C4-2B (cell line): ENCODE measurements around the gene MORN1.

Experiments used
- H3K27ac ChIP-seq: fragments of 450-650 bp; 2 replicates; pipeline ENCODE4 v1.5.1; 2017
- CTCF ChIP-seq: fragments of 450-650 bp; conservative IDR thresholded peaks from 2 replicates; pipeline ENCODE4 v1.5.1; 2017; ENCODE audit warnings: mild to moderate bottlenecking
- ZFX ChIP-seq: fragments of 450-650 bp; IDR thresholded peaks from 2 replicates; pipeline ENCODE4 v1.6.1; 2017

MORN1 gene

GRCh38 chr1:2380816-2381591 is 10.3 kb downstream of the MORN1 start:
- H3K27ac ChIP-seq = no peak overlapping the region
- TF ChIP-seq ZFX (no peak), CTCF (no peak)

DNA sequence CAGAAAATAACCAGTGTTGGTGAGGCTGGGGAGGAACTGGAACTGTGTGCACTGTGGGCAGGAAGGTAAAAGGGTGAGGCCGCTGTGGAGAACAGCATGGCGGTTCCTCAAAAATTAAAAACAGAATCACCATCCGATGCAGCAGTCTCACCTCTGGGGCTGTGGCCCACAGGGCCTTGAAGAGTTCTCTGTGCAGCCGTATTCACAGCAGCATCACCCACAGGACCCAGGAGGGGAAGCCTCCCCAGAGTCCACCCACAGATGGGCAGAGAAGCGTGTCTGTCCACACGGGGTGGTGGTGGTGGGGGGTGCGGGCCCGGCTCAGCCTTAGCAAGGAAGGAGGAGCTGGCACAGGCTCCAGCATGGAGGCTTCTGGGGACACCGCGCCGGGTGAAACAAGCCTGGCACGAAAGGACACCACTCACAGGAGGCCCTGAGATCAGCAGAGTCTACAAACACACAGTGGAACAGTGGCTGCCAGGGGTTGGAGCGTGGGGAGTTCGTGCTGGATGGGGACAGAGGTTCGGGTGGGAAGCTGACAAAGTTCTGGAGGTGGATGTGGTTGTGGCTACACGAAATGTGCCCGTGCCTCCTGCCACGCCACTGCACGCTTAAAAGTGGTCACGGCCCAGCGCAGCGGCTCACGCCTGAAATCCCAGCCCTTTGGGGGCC is 11.5 kb downstream of the MORN1 start:
- TF ChIP-seq ZFX = no peak
- TF ChIP-seq CTCF = no peak
- no peak overlapping the region for H3K27ac ChIP-seq

DNA sequence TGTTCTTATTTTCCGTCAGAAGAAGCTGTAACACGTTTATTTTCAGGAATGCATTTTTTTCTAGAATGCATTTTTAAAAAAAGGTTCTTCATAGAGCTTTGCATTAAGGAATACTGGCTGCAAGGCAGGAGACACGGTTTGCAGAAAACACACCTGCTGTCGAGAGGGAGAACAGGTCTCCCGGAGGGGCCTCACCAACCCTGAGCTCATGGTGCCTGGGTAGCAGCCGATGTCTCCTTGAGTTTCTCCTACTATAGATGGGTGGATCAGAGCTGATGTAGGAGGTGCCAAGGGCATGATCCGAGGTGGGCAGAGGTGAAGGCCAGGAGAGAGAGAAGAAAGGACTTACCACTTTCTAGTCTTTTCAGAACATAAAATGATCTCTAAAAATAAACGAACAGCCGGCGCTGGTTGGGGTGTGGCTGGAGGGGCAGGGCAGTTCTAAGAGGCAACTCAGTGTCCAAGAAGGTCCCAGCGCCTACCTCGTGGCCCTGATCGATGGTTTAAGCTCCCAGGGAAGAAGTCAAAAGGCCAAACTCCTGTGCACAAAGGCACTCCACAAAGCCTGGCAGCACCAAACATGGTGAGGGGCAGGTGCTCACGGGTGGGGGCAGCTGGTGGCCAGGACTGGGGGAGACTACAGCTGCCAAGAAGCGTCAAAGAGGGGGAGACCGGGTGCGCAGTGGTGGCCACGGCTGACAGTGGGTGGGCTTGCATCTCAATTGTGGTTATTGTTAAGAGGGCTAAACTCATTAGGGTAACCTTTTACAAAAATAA is 12.2 kb downstream of the MORN1 start:
- TF ChIP-seq ZFX = no peak
- TF ChIP-seq CTCF = no peak

GRCh38 chr1:2378441-2378851 is 12.9 kb downstream of the MORN1 start:
- TF ChIP-seq ZFX (no peak), CTCF (no peak)
- no peak overlapping the region for H3K27ac ChIP-seq

More for the DNA sequence above, 12.2 kb downstream of the MORN1 start:
- H3K27ac ChIP-seq = no peak overlapping the region

DNA sequence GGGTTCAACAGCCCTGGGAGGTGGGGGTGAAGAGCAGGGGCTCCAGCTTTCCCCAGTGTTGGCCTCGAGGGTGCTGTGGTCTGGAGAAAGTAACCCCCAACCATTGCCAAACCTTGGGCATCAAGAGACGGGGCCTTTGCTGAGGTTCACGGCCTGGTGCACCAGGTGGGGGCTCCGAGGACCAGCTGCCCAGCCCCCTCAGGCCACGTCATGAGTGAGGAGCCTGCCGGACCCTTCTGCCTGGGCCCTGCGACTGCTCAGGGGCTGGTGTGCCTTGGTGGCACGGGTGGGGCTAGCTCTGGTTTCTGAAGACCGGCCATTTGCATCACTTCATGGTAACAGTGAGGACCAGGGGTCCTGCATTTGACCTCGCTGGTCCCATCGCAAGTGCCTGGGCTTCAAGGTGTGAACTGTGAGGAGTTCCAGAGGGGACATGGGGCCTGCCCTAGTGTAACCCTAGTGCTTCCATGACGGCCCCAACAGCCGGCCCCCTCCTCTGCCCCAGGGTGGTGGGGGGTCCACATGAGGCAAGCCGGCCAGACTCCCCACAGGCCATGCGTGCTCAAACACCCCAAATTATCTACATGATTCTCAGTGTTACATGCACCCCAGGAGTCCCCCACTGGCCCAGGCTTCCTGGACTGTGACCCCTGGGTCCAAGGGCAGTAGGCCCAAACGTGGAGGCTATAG is 13.5 kb downstream of the MORN1 start:
- no peak overlapping the region for H3K27ac ChIP-seq
- TF ChIP-seq ZFX = no peak
- TF ChIP-seq CTCF = no peak

- TF ChIP-seq ZFX (no peak), CTCF (no peak)
- H3K27ac ChIP-seq = no peak overlapping the region
These were observed 14.3 kb downstream of the MORN1 start for GRCh38 chr1:2376931-2377672.
